Neural progenitor cell (in vitro differentiated cells): ENCODE results near the gene SMAP2. TPM values are rescaled to one million over a fixed set of nuclear protein-coding genes. Genes with fewer than 3 reads are reported as not detected.

Experiments used
- DNase-seq: peaks from one replicate; pipeline ENCODE4 v3.0.0-alpha.2; 2016; ENCODE audit warnings: low spot score
- H2AFZ ChIP-seq: fragments of 200-600 bp; sonication (generic); replicated peaks from 2 replicates; pipeline ENCODE4 v1.6.1; 2016; ENCODE audit warnings: antibody characterized with exemption
- H3F3A ChIP-seq: fragments of 200-600 bp; sonication (generic); 2 replicates; pipeline ENCODE4 v1.6.1; 2016; ENCODE audit warnings: antibody characterized with exemption, low read depth
- H3K27ac ChIP-seq: fragments of 200-600 bp; sonication (generic); 2 replicates; pipeline ENCODE4 v1.5.1; 2016; ENCODE audit warnings: mild to moderate bottlenecking
- H3K27me3 ChIP-seq: fragments of 200-600 bp; sonication (generic); 2 replicates; pipeline ENCODE4 v1.6.1; 2016; ENCODE audit warnings: mild to moderate bottlenecking, moderate library complexity
- H3K36me3 ChIP-seq: fragments of 200-600 bp; sonication (generic); 2 replicates; pipeline ENCODE4 v1.5.1; 2016
- H3K4me1 ChIP-seq: fragments of 200-600 bp; sonication (generic); 2 replicates; pipeline ENCODE4 v1.6.1; 2016; ENCODE audit warnings: mixed run types
- H3K4me2 ChIP-seq: fragments of 200-600 bp; sonication (generic); 2 replicates; pipeline ENCODE4 v1.6.1; 2016
- H3K4me3 ChIP-seq: fragments of 200-600 bp; sonication (generic); 2 replicates; pipeline ENCODE4 v1.5.1; 2016
- H3K79me2 ChIP-seq: fragments of 200-600 bp; sonication (generic); 2 replicates; pipeline ENCODE4 v1.6.1; 2016; ENCODE audit warnings: low read depth
- H3K9ac ChIP-seq: fragments of 200-600 bp; sonication (generic); 2 replicates; pipeline ENCODE4 v1.6.1; 2016
- H3K9me3 ChIP-seq: fragments of 200-600 bp; sonication (generic); 2 replicates; pipeline ENCODE4 v1.5.1; 2016; ENCODE audit warnings: low read depth
- H4K20me1 ChIP-seq: fragments of 200-600 bp; sonication (generic); 2 replicates; pipeline ENCODE4 v1.6.1; 2016; ENCODE audit warnings: low read depth
- H3K27ac Mint-ChIP-seq: 3 replicates; pipeline ENCODE4 v1.8.0; 2021; ENCODE audit warnings: mixed read lengths
- H3K27me3 Mint-ChIP-seq: 2 replicates; pipeline ENCODE4 v1.8.0; 2022; ENCODE audit warnings: low read depth, mild to moderate bottlenecking, inconsistent platforms, moderate library complexity, mixed read lengths; ENCODE audit not compliant: insufficient read depth
- H3K36me3 Mint-ChIP-seq: 3 replicates; pipeline ENCODE4 v1.8.0; 2021; ENCODE audit warnings: mixed read lengths
- H3K4me1 Mint-ChIP-seq: 3 replicates; pipeline ENCODE4 v1.8.0; 2021; ENCODE audit warnings: mixed read lengths
- H3K4me3 Mint-ChIP-seq: 3 replicates; pipeline ENCODE4 v1.8.0; 2021; ENCODE audit warnings: mild to moderate bottlenecking, moderate library complexity, mixed read lengths
- H3K9me3 Mint-ChIP-seq: 3 replicates; pipeline ENCODE4 v1.8.0; 2020; ENCODE audit warnings: mixed read lengths
- CTCF ChIP-seq: fragments of 200-600 bp; sonication (generic); IDR thresholded peaks from 2 replicates; pipeline ENCODE4 v1.5.1; 2017; ENCODE audit warnings: antibody characterized with exemption, mild to moderate bottlenecking
- EZH2 ChIP-seq: fragments of 200-600 bp; sonication (generic); IDR thresholded peaks from 2 replicates; pipeline ENCODE4 v1.6.1; 2017; ENCODE audit warnings: antibody characterized with exemption, mild to moderate bottlenecking, moderate library complexity
- EZH2phosphoT487 ChIP-seq: fragments of 200-600 bp; sonication (generic); IDR thresholded peaks from 2 replicates; pipeline ENCODE4 v1.6.1; 2017; ENCODE audit warnings: antibody characterized with exemption
- total RNA-seq: library from RNA; depleted of rRNA; stranded (reverse); fragments of >200 nt; gene quantifications from 2 replicates; pipeline ENCODE4 v1.2.3, GENCODE V29; 2015; ENCODE audit warnings: low replicate concordance

The SMAP2 gene
- total RNA-seq, 1 donor from 2014 or later: 9.4 TPM

GRCh38 chr1:40344597-40344996 lies 28.9 kb upstream of the SMAP2 start:
- Histone ChIP-seq H2AFZ (peak overlapping the region; percentile 40), H3K4me2 (no peak overlapping the region), H3K4me1 (no peaks in the 10 kb centered on the region), H3K9me3 (no peaks in the 10 kb centered on the region), H3K4me3 (no peak overlapping the region), H3K27me3 (peaks cover 10% of the 10 kb centered on the region), H3K27ac (no peak overlapping the region), H3F3A (no peaks in the 10 kb centered on the region), H3K36me3 (no peaks in the 10 kb centered on the region), H3K79me2 (no peaks in the 10 kb centered on the region), H4K20me1 (no peaks in the 10 kb centered on the region), H3K9ac (no peak overlapping the region)
- Mint-ChIP-seq H3K27me3 (peaks cover 2% of the 10 kb centered on the region), H3K4me1 (no peaks in the 10 kb centered on the region), H3K36me3 (no peaks in the 10 kb centered on the region), H3K9me3 (peaks cover 2% of the 10 kb centered on the region), H3K27ac (no peak overlapping the region), H3K4me3 (no peak overlapping the region)
- no peak for DNase-seq
- TF ChIP-seq EZH2: no peak
- TF ChIP-seq CTCF: no peak
- TF ChIP-seq EZH2phosphoT487: no peak

GRCh38 chr1:40350391-40350790 lies 23.1 kb upstream of the SMAP2 start:
- no peak for DNase-seq
- Histone ChIP-seq H3K36me3 (no peaks in the 10 kb centered on the region), H3K9ac (no peak overlapping the region), H3K9me3 (no peaks in the 10 kb centered on the region), H3K4me1 (no peaks in the 10 kb centered on the region), H3K27me3 (no peaks in the 10 kb centered on the region), H3K27ac (no peak overlapping the region), H3K4me2 (no peak overlapping the region), H2AFZ (no peak overlapping the region), H3F3A (no peaks in the 10 kb centered on the region), H3K79me2 (no peaks in the 10 kb centered on the region), H3K4me3 (no peak overlapping the region), H4K20me1 (no peaks in the 10 kb centered on the region)
- H3K27ac Mint-ChIP-seq: no peak overlapping the region
- TF ChIP-seq EZH2phosphoT487 (no peak), EZH2 (no peak)
- no peak overlapping the region for H3K4me3 Mint-ChIP-seq
- H3K27me3 Mint-ChIP-seq: peaks cover 2% of the 10 kb centered on the region
- H3K9me3 Mint-ChIP-seq: no peaks in the 10 kb centered on the region
- no peaks in the 10 kb centered on the region for H3K36me3 Mint-ChIP-seq
- H3K4me1 Mint-ChIP-seq: no peaks in the 10 kb centered on the region

- TF ChIP-seq CTCF: no peak
- H3K27me3 ChIP-seq: no peaks in the 10 kb centered on the region
- H3K9me3 ChIP-seq: no peaks in the 10 kb centered on the region
- no peaks in the 10 kb centered on the region for H3K36me3 ChIP-seq
- H3K4me3 Mint-ChIP-seq: no peak overlapping the region
- no peak overlapping the region for H3K27ac Mint-ChIP-seq
- no peaks in the 10 kb centered on the region for H3K36me3 Mint-ChIP-seq
- no peak for DNase-seq
- H3K4me3 ChIP-seq: no peak overlapping the region
- H3F3A ChIP-seq: no peaks in the 10 kb centered on the region
- H3K27me3 Mint-ChIP-seq: peaks cover 2% of the 10 kb centered on the region
- H3K4me2 ChIP-seq: no peak overlapping the region
- no peaks in the 10 kb centered on the region for H3K4me1 Mint-ChIP-seq
- no peaks in the 10 kb centered on the region for H4K20me1 ChIP-seq
- no peak overlapping the region for H2AFZ ChIP-seq
- H3K4me1 ChIP-seq: no peaks in the 10 kb centered on the region
- no peaks in the 10 kb centered on the region for H3K79me2 ChIP-seq
- peaks cover 2% of the 10 kb centered on the region for H3K9me3 Mint-ChIP-seq
- H3K9ac ChIP-seq: no peak overlapping the region
- no peak overlapping the region for H3K27ac ChIP-seq
These were observed 22.4 kb upstream of the SMAP2 start for GRCh38 chr1:40351124-40351523.

GRCh38 chr1:40352126-40352525 lies 21.4 kb upstream of the SMAP2 start:
- Histone ChIP-seq H3K9ac (no peak overlapping the region), H3K27me3 (no peaks in the 10 kb centered on the region), H3K79me2 (no peaks in the 10 kb centered on the region), H3F3A (no peaks in the 10 kb centered on the region), H3K27ac (no peak overlapping the region), H3K9me3 (no peaks in the 10 kb centered on the region), H4K20me1 (no peaks in the 10 kb centered on the region), H3K4me2 (no peak overlapping the region), H3K4me3 (no peak overlapping the region), H2AFZ (no peak overlapping the region), H3K4me1 (no peaks in the 10 kb centered on the region), H3K36me3 (no peaks in the 10 kb centered on the region)
- H3K36me3 Mint-ChIP-seq: no peaks in the 10 kb centered on the region
- peaks cover 2% of the 10 kb centered on the region for H3K27me3 Mint-ChIP-seq
- no peak overlapping the region for H3K27ac Mint-ChIP-seq
- no peak for TF ChIP-seq CTCF
- no peak for TF ChIP-seq EZH2
- TF ChIP-seq EZH2phosphoT487: no peak
- H3K4me1 Mint-ChIP-seq: no peaks in the 10 kb centered on the region
- no peak overlapping the region for H3K4me3 Mint-ChIP-seq
- DNase-seq: no peak
- H3K9me3 Mint-ChIP-seq: peaks cover 10% of the 10 kb centered on the region
